ENCODE results near the gene MORC2.
A peak's percentile ranks its signal among the peaks of the same experiment; 100 is the strongest.

MORC2 gene

GRCh38 chr22:30921108-30921507, 47.5 kb downstream of the MORC2 start:
- no peak for DNase-seq (ENCODE audit: low read depth in 3 of 3)

- peak; percentile 70 to 73 (median 71) for DNase-seq (ENCODE audit: low read depth in 3 of 3)
Measured at GRCh38 chr22:30920407-30920806, 48.2 kb downstream of the MORC2 start.

GRCh38 chr22:30919973-30920372, 48.6 kb downstream of the MORC2 start:
- no peak for DNase-seq (ENCODE audit: low read depth in 3 of 3)

GRCh38 chr22:30918761-30919160, 49.8 kb downstream of the MORC2 start:
- DNase-seq (ENCODE audit: low read depth in 3 of 3) = no peak

- no peak for DNase-seq (ENCODE audit: low read depth in 3 of 3)
Measured at GRCh38 chr22:30910358-30910757, 58.2 kb downstream of the MORC2 start.

GRCh38 chr22:30909306-30909705, 59.3 kb downstream of the MORC2 start:
- no peak for DNase-seq (ENCODE audit: low read depth in 3 of 3)

GRCh38 chr22:30908051-30908461, 60.5 kb downstream of the MORC2 start:
- no peak for DNase-seq (ENCODE audit: low read depth in 3 of 3)

GRCh38 chr22:30906946-30907345, 61.6 kb downstream of the MORC2 start:
- DNase-seq (ENCODE audit: low read depth in 3 of 3) = no peak

- no peak for DNase-seq (ENCODE audit: low read depth in 3 of 3)
Measured at GRCh38 chr22:30906411-30906810, 62.2 kb downstream of the MORC2 start.

- no peak for DNase-seq (ENCODE audit: low read depth in 3 of 3)
Measured at GRCh38 chr22:30905696-30906341, 62.8 kb downstream of the MORC2 start.

GRCh38 chr22:30903876-30904460, 64.6 kb downstream of the MORC2 start:
- DNase-seq (ENCODE audit: low read depth in 3 of 3) = no peak

GRCh38 chr22:30902496-30903357, 65.8 kb downstream of the MORC2 start:
- DNase-seq (ENCODE audit: low read depth in 3 of 3) = no peak

- DNase-seq (ENCODE audit: low read depth in 3 of 3) = no peak
Measured at GRCh38 chr22:30894371-30894740, 74.2 kb downstream of the MORC2 start.

- DNase-seq (ENCODE audit: low read depth in 3 of 3) = no peak
Measured at GRCh38 chr22:30893434-30894370, 74.9 kb downstream of the MORC2 start.

GRCh38 chr22:30892731-30893221, 75.8 kb downstream of the MORC2 start:
- DNase-seq (ENCODE audit: low read depth in 3 of 3) = no peak

- DNase-seq (ENCODE audit: low read depth in 3 of 3) = no peak
Measured at GRCh38 chr22:30892286-30892685, 76.3 kb downstream of the MORC2 start.

GRCh38 chr22:30891781-30892180, 76.8 kb downstream of the MORC2 start:
- no peak for DNase-seq (ENCODE audit: low read depth in 3 of 3)

- DNase-seq (ENCODE audit: low read depth in 3 of 3) = no peak
Measured at GRCh38 chr22:30891443-30891755, 77.2 kb downstream of the MORC2 start.

GRCh38 chr22:30890686-30891442, 77.7 kb downstream of the MORC2 start:
- DNase-seq (ENCODE audit: low read depth in 3 of 3) = peak in 2 of 3 donors; percentile 9 to 33

GRCh38 chr22:30889996-30890480, 78.5 kb downstream of the MORC2 start:
- no peak for DNase-seq (ENCODE audit: low read depth in 3 of 3)

Data from stimulated activated CD4-positive, alpha-beta T cell treated with anti-CD3 and anti-CD28 coated beads, TNF-alpha, amount 100 ng/mL, for 48 hours (primary cell).